ENCODE results near the gene MYL2. TPM values are rescaled to one million over a fixed set of nuclear protein-coding genes. Genes with fewer than 3 reads are reported as not detected.

Gene MYL2
- total RNA-seq, 3 donors from 2014 or later, result 3.8 to 13.2 TPM; not detected in 1

- ATAC-seq (no peak), DNase-seq (no peak)
- Histone ChIP-seq H3K9me3 (no peaks in the 10 kb centered on the region), H3K36me3 (ENCODE audit: low read depth) (no peaks in the 10 kb centered on the region), H3K4me1 (ENCODE audit: low read depth) (no peaks in the 10 kb centered on the region), H3K4me3 (no peak overlapping the region)
- TF ChIP-seq CTCF (IDR thresholded peaks at IDR 0.05), result no peak
- intact Hi-C loops (cut with DNase I, micrococcal nuclease), result no loop called here
Measured at GRCh38 chr12:110933326-110933974, 13.1 kb upstream of the MYL2 start.

- no peaks in the 10 kb centered on the region for H3K9me3 ChIP-seq
- H3K36me3 ChIP-seq (ENCODE audit: low read depth), result no peaks in the 10 kb centered on the region
- no peak for TF ChIP-seq CTCF (IDR thresholded peaks at IDR 0.05)
- ATAC-seq (no peak), DNase-seq (no peak)
- no peak overlapping the region for H3K4me3 ChIP-seq
- H3K4me1 ChIP-seq (ENCODE audit: low read depth), result no peaks in the 10 kb centered on the region
- intact Hi-C loops (cut with DNase I, micrococcal nuclease), result no loop called here
Measured at GRCh38 chr12:110932046-110932445, 11.7 kb upstream of the MYL2 start.

GRCh38 chr12:110931315-110931728 is 10.9 kb upstream of the MYL2 start:
- H3K4me1 ChIP-seq (ENCODE audit: low read depth), result no peaks in the 10 kb centered on the region
- H3K4me3 ChIP-seq, result no peak overlapping the region
- DNase-seq (no peak), ATAC-seq (no peak)
- no peak for TF ChIP-seq CTCF (IDR thresholded peaks at IDR 0.05)
- no peaks in the 10 kb centered on the region for H3K36me3 ChIP-seq (ENCODE audit: low read depth)
- intact Hi-C loops (cut with DNase I, micrococcal nuclease), result no loop called here
- H3K9me3 ChIP-seq, result no peaks in the 10 kb centered on the region

- ATAC-seq, result no peak
- no peaks in the 10 kb centered on the region for H3K4me1 ChIP-seq (ENCODE audit: low read depth)
- intact Hi-C loops (cut with DNase I, micrococcal nuclease), result no loop called here
- DNase-seq, result no peak
- no peaks in the 10 kb centered on the region for H3K9me3 ChIP-seq
- no peak overlapping the region for H3K4me3 ChIP-seq
- no peaks in the 10 kb centered on the region for H3K36me3 ChIP-seq (ENCODE audit: low read depth)
- no peak for TF ChIP-seq CTCF (IDR thresholded peaks at IDR 0.05)
Measured at GRCh38 chr12:110930348-110931314, 10.3 kb upstream of the MYL2 start.

GRCh38 chr12:110929818-110930217 is 9.4 kb upstream of the MYL2 start:
- H3K9me3 ChIP-seq, result no peaks in the 10 kb centered on the region
- no peaks in the 10 kb centered on the region for H3K36me3 ChIP-seq (ENCODE audit: low read depth)
- ATAC-seq, result no peak
- no peak for DNase-seq
- no peaks in the 10 kb centered on the region for H3K4me1 ChIP-seq (ENCODE audit: low read depth)
- intact Hi-C loops (cut with DNase I, micrococcal nuclease), result no loop called here
- TF ChIP-seq CTCF (IDR thresholded peaks at IDR 0.05), result no peak
- no peak overlapping the region for H3K4me3 ChIP-seq

Measured in mucosa of descending colon (tissue), 3 donors.